K562 (cell line): Measurements from ENCODE around the gene ACSF3. TPM values are rescaled to one million over a fixed set of nuclear protein-coding genes. Genes with fewer than 3 reads are reported as not detected.

ENCODE experiments used
- ATAC-seq: fragments of 200-7000 bp; cut with Tn5 transposase; 3 replicates; pipeline ENCODE4 v1.9.1; 2020; ENCODE audit warnings: moderate library complexity
- BruUV-seq: library from RNA; stranded (reverse); fragments of 400-500 nt; replicated peaks from 2 replicates; lab custom pipeline; 2021; lab: Mats Ljungman, UMichigan
- CTCF ChIA-PET: fragments of 300-600 bp; formaldehyde crosslinking; extraction: SDS; loops from one replicate; lab custom pipeline; 2021; ENCODE audit warnings: low intra/inter-chr PET ratio; lab: Yijun Ruan, JAX
- POLR2A ChIA-PET: fragments of 300-600, 350-650 bp; sonication (Branson Sonifier 250); formaldehyde crosslinking; extraction: SDS; loops from one replicate; lab custom pipeline; 2021; ENCODE audit warnings: antibody characterized with exemption, inconsistent platforms; lab: Yijun Ruan, JAX
- DNase-seq, 4 experiments: peaks; one replicate each; pipeline versions ENCODE4 v3.0.0 to v3.0.0-alpha.2; 2011 to 2018; ENCODE audit warnings: low spot score in 3 of 4, mixed read lengths in 3 of 4; ENCODE audit errors: extremely low read depth in 1 of 4
- FAIRE-seq: peaks from 2 replicates; lab custom pipeline; 2011; peaks lifted over from hg19 to GRCh38; lab: Jason Lieb, UNC
- H2AFZ ChIP-seq: 2 replicates; pipeline ENCODE4 v1.6.0; 2011; ENCODE audit warnings: low read depth, low read length, control low read depth, inconsistent platforms
- H3K27ac ChIP-seq: fragments of 200-600 bp; 3 replicates; pipeline ENCODE4 v1.8.0; 2011; ENCODE audit warnings: low read depth, mild to moderate bottlenecking, control low read depth, inconsistent platforms, low read length, moderate library complexity, mixed read lengths; ENCODE audit errors: extremely low read depth
- H3K27me3 ChIP-seq, 2 experiments: fragments of 300-600 bp in 1 of 2; 2 replicates in 1 of 2; 3 replicates in 1 of 2; pipeline versions ENCODE4 v1.6.0 to v1.8.0; 2011; ENCODE audit warnings: inconsistent platforms in 2 of 2, low read length in 2 of 2, mild to moderate bottlenecking in 1 of 2, mixed read lengths in 1 of 2, moderate library complexity in 1 of 2; ENCODE audit not compliant: control insufficient read depth in 2 of 2, insufficient read depth in 2 of 2
- H3K36me3 ChIP-seq: fragments of 300-600 bp; 3 replicates; pipeline ENCODE4 v1.8.0; 2011; ENCODE audit warnings: mild to moderate bottlenecking, low read length, inconsistent platforms; ENCODE audit not compliant: control insufficient read depth, insufficient read depth
- H3K4me1 ChIP-seq, 2 experiments: fragments of 200-600 bp in 1 of 2; replicated peaks in 1 of 2; 2 replicates in 1 of 2; 3 replicates in 1 of 2; pipeline versions ENCODE4 v1.5.1 to v1.8.0; 2011; ENCODE audit warnings: inconsistent platforms in 2 of 2, low read length in 2 of 2, mild to moderate bottlenecking in 1 of 2, mixed read lengths in 1 of 2, moderate library complexity in 1 of 2; ENCODE audit not compliant: control insufficient read depth in 2 of 2, insufficient read depth in 2 of 2
- H3K4me2 ChIP-seq: 2 replicates; pipeline ENCODE4 v1.6.1; 2011; ENCODE audit warnings: low read length, control low read depth, inconsistent platforms, mixed read lengths; ENCODE audit not compliant: insufficient read depth
- H3K4me3 ChIP-seq: fragments of 200-600 bp; sonication (generic), shearing (Covaris generic); 2 replicates; pipeline ENCODE4 v1.5.1; 2016; ENCODE audit warnings: control low read depth, inconsistent platforms
- H3K79me2 ChIP-seq: fragments of 200-600 bp; 3 replicates; pipeline ENCODE4 v1.8.0; 2011; ENCODE audit warnings: low read length, inconsistent platforms; ENCODE audit not compliant: control insufficient read depth, insufficient read depth
- H3K9ac ChIP-seq, 2 experiments: 2 replicates each; pipeline versions ENCODE4 v1.6.0 to v1.6.1; 2011; ENCODE audit warnings: low read depth in 2 of 2, low read length in 2 of 2, control low read depth in 1 of 2, inconsistent platforms in 1 of 2, mild to moderate bottlenecking in 1 of 2, mixed read lengths in 1 of 2; ENCODE audit not compliant: insufficient read depth in 1 of 2
- H3K9me1 ChIP-seq: one replicate; pipeline ENCODE4 v1.6.0; 2011; ENCODE audit warnings: inconsistent platforms, mild to moderate bottlenecking, low read length, moderate library complexity; ENCODE audit not compliant: control insufficient read depth, insufficient read depth
- H3K9me3 ChIP-seq: replicated peaks from 2 replicates; pipeline ENCODE4 v1.5.1; 2011; ENCODE audit warnings: low read depth, low read length, inconsistent platforms; ENCODE audit not compliant: control insufficient read depth, insufficient read depth
- H4K20me1 ChIP-seq: replicated peaks from 2 replicates; pipeline ENCODE4 v1.6.1; 2011; ENCODE audit warnings: low read length, inconsistent platforms, mixed read lengths; ENCODE audit not compliant: control insufficient read depth, insufficient read depth
- BACH1 ChIP-seq: fragments of 200-800 bp; sonication (Bioruptor generic); IDR thresholded peaks from 2 replicates; pipeline ENCODE4 v1.6.1; 2016; ENCODE audit warnings: missing genetic modification characterization, missing compliant biosample characterization
- CCAR2 ChIP-seq: fragments of 200-400 bp; formaldehyde crosslinking; IDR thresholded peaks from 2 replicates; pipeline ENCODE4 v1.6.1; 2017; ENCODE audit warnings: mild to moderate bottlenecking, low read depth, low read length
- MCM5 ChIP-seq: fragments of 450-650 bp; IDR thresholded peaks from 2 replicates; pipeline ENCODE4 v1.6.1; 2016; ENCODE audit warnings: low read depth
- NR4A1 ChIP-seq, 2 experiments: fragments of 250-450 bp in 1 of 2; fragments of 450-650 bp in 1 of 2; sonication (Bioruptor Pico) in 1 of 2; IDR thresholded peaks; 2 replicates each; pipeline versions ENCODE4 v1.4.0 to v1.6.1; 2016 to 2020; ENCODE audit warnings: mild to moderate bottlenecking in 2 of 2, missing compliant biosample characterization in 1 of 2, missing genetic modification characterization in 1 of 2, moderate library complexity in 1 of 2
- PHF8 ChIP-seq: fragments of 200-600 bp; sonication (generic); IDR thresholded peaks from 2 replicates; pipeline ENCODE4 v1.6.1; 2012; ENCODE audit warnings: mixed run types, mild to moderate bottlenecking, inconsistent platforms, low read length, moderate library complexity, borderline replicate concordance
- RB1 ChIP-seq: fragments of 450-650 bp; IDR thresholded peaks from 2 replicates; pipeline ENCODE4 v1.6.1; 2017; ENCODE audit warnings: low read depth, mild to moderate bottlenecking
- SAFB2 ChIP-seq: fragments of 200-400 bp; formaldehyde crosslinking; IDR thresholded peaks from 2 replicates; pipeline ENCODE4 v1.6.1; 2018; ENCODE audit warnings: borderline replicate concordance, low read length, low read depth, moderate library complexity; ENCODE audit not compliant: severe bottlenecking
- SREBF1 ChIP-seq: fragments of 150-350 bp; IDR thresholded peaks from 2 replicates; pipeline ENCODE4 v1.6.1; 2014; ENCODE audit warnings: antibody characterized with exemption, low read depth, low read length, borderline replicate concordance
- TCFL5 ChIP-seq: fragments of 250-450 bp; sonication (Bioruptor Pico); conservative IDR thresholded peaks from 2 replicates; pipeline ENCODE4 v1.6.1; 2021; ENCODE audit warnings: mild to moderate bottlenecking, moderate library complexity, matching md5 sums
- WGBS: fragments of 100-300 bp; shearing (Covaris generic); methylation state at CpG from one replicate; pipeline ENCODE4 v1.1.6; 2016; ENCODE audit warnings: low coverage, mixed read lengths; ENCODE audit not compliant: insufficient coverage; ENCODE audit errors: missing lambda C conversion rate; 5-methylcytosine and 5-hydroxymethylcytosine counted together
- in situ Hi-C: fragments of 300-500 bp; cut with MboI; formaldehyde crosslinking; loops from 4 replicates; pipeline ENCODE4 v1.15.0; 2018; ENCODE audit warnings: inconsistent platforms, mixed read lengths
- intact Hi-C: fragments of 100-400 bp; cut with micrococcal nuclease; formaldehyde crosslinking; loops from 2 replicates; pipeline ENCODE4 v1.14.2; 2022
- polyA plus RNA-seq, 8 experiments: library from polyadenylated mRNA; depleted of rRNA in 4 of 8; stranded (reverse) in 5 of 8; unstranded in 3 of 8; fragments of >200 nt; fragmentation: Nextera tagmentation in 2 of 8; fragmentation: Illumina TruSeq in 1 of 8; extraction: Ambion mirVana in 2 of 8; extraction: Trizol in 1 of 8; gene quantifications; 2 replicates each; pipeline versions ENCODE4 v1.2.1 to v1.2.3, GENCODE V29; 2011 to 2014; ENCODE audit warnings: inconsistent platforms in 1 of 8, missing spikeins in 1 of 8
- total RNA-seq, 7 experiments: library from RNA; depleted of rRNA in 6 of 7; stranded (reverse); fragments of >200 nt in 6 of 7; fragmentation: Illumina TruSeq in 2 of 7; extraction: Trizol in 2 of 7; gene quantifications; 2 replicates each; pipeline versions ENCODE4 v1.2.1 to v1.2.3, GENCODE V29; 2011 to 2021; ENCODE audit warnings: low replicate concordance in 1 of 7
- TF ChIP-seq, protein P1 (sequence below), 3 experiments: IDR thresholded peaks in 2 of 3; conservative IDR thresholded peaks in 1 of 3; 2 replicates each; pipeline ENCODE4 v1.5.1; 2011 to 2012; ENCODE audit warnings: low read length in 3 of 3, mild to moderate bottlenecking in 3 of 3, control low read depth in 2 of 3, improper control_type of control experiment in 1 of 3, inconsistent platforms in 1 of 3, low read depth in 1 of 3, mixed read lengths in 1 of 3, moderate library complexity in 1 of 3; ENCODE audit not compliant: insufficient read depth in 2 of 3
- TF ChIP-seq, protein P2 (sequence below): fragments of 250-450 bp; sonication (Bioruptor Pico); IDR thresholded peaks from 2 replicates; pipeline ENCODE4 v1.6.1; 2021; ENCODE audit warnings: mild to moderate bottlenecking
- TF ChIP-seq, protein P3 (sequence below): fragments of 450-650 bp; IDR thresholded peaks from one replicate; pipeline ENCODE4 v1.6.1; 2018; ENCODE audit warnings: mild to moderate bottlenecking, moderate library complexity; ENCODE audit not compliant: partially characterized antibody

ACSF3 gene
- total and polyA plus RNA-seq, 9 of the 15 experiments (the other 6 are each of a cell fraction or from before 2014, with no cell fraction given), result 0.77 to 32.8 (median 14.7) TPM

DNA sequence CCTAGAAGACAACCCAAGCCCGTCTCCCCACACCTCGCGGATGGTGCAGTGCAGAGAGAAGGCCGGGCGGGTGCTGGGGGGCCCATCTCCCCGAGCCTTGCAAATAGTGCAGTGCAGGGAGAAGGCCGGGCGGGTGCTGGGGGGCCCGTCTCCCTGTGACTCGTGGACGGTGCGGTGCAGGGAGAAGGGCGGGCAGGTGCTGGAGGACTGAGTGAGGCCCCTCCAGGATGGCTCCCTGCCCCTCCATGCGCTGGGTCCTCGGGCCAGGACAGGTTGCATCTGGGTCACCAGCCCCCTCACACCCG lies 40.0 kb upstream of the ACSF3 start:
- H3K9me1 ChIP-seq, result no peaks in the 10 kb centered on the region
- ChIA-PET CTCF (no interaction called here), POLR2A (interaction anchor here (0.6 kb wide), 1 partner anchor 114 kb away, joined by 3 read pairs; no protein-coding TSS in a partner anchor)
- H3K36me3 ChIP-seq, result no peaks in the 10 kb centered on the region
- TF ChIP-seq NR4A1 (CRISPR knock-in tag; IDR thresholded peaks at IDR 0.05), result no peak
- TF ChIP-seq NR4A1 (tag; IDR thresholded peaks at IDR 0.05), result no peak
- TF ChIP-seq, protein P1, sequence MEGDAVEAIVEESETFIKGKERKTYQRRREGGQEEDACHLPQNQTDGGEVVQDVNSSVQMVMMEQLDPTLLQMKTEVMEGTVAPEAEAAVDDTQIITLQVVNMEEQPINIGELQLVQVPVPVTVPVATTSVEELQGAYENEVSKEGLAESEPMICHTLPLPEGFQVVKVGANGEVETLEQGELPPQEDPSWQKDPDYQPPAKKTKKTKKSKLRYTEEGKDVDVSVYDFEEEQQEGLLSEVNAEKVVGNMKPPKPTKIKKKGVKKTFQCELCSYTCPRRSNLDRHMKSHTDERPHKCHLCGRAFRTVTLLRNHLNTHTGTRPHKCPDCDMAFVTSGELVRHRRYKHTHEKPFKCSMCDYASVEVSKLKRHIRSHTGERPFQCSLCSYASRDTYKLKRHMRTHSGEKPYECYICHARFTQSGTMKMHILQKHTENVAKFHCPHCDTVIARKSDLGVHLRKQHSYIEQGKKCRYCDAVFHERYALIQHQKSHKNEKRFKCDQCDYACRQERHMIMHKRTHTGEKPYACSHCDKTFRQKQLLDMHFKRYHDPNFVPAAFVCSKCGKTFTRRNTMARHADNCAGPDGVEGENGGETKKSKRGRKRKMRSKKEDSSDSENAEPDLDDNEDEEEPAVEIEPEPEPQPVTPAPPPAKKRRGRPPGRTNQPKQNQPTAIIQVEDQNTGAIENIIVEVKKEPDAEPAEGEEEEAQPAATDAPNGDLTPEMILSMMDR (IDR thresholded peaks at IDR 0.05 in 2 of 3, conservative IDR thresholded peaks at IDR 0.05 in 1 of 3; ENCODE audit: insufficient read depth in 2 of 3, low read depth in 1 of 3, low read length in 3 of 3), result 0 out of 6 replicates have a peak, but pooled peaks of 1 of the 3 experiments have one; percentile 5
- H3K9ac ChIP-seq, result 0 out of 4 replicates have a peak overlapping the region, but pooled peaks of 1 of the 2 experiments have one; percentile 40
- FAIRE-seq (no peak), ATAC-seq (no peak), DNase-seq (no peak)
- no peak overlapping the region for H2AFZ ChIP-seq
- in situ Hi-C loops, result no loop called here
- no peak overlapping the region for H3K4me2 ChIP-seq
- peaks cover 10% of the 10 kb centered on the region; the same call in 1 of the 2 replicates for H4K20me1 ChIP-seq
- no peaks in the 10 kb centered on the region for H3K9me3 ChIP-seq
- peaks cover under 1 to 39% of the 10 kb centered on the region in 2 experiments; a peak in 3 of 5 replicates for H3K27me3 ChIP-seq
- 56% methylated on average over 9 of the region's 16 CpGs for WGBS
- H3K79me2 ChIP-seq, result no peaks in the 10 kb centered on the region
- intact Hi-C loops, result no loop called here
- no TSS peak for BruUV-seq
- peaks cover 0 to 88% of the 10 kb centered on the region in 2 experiments; a peak in 3 of 5 replicates for H3K4me1 ChIP-seq
- no peak overlapping the region for H3K4me3 ChIP-seq
- no peak overlapping the region for H3K27ac ChIP-seq

DNA sequence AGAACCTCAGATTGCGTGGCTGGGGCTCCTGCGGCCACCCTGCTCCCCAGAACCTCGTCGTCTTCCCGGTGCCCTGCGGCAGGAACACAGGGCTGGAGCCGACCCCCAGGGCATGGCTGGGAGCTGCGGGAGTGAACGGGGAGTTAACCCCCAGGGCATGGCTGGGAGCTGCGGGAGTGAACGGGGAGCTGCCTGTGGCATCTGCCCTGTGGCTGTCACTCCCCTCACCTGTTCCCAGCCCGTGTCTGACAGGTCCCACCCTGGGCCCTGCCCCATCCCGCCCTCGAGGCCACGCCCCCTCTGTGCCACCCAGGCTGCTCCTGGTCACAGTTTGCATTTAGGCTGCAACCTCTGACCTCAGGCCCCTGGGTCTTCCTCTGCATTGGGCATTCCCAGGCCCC lies 39.4 kb upstream of the ACSF3 start:
- Histone ChIP-seq H3K79me2 (no peaks in the 10 kb centered on the region), H3K4me1 (peaks cover 0 to 83% of the 10 kb centered on the region in 2 experiments; a peak in 3 of 5 replicates), H3K9me1 (no peaks in the 10 kb centered on the region), H3K27me3 (peaks cover 0 to 33% of the 10 kb centered on the region in 2 experiments; a peak in 2 of 5 replicates), H3K36me3 (no peaks in the 10 kb centered on the region), H2AFZ (no peak overlapping the region), H3K4me3 (no peak overlapping the region), H3K9me3 (no peaks in the 10 kb centered on the region), H3K4me2 (no peak overlapping the region), H3K27ac (no peak overlapping the region), H4K20me1 (peaks cover 4% of the 10 kb centered on the region; the same call in 1 of the 2 replicates), H3K9ac (no peak overlapping the region)
- WGBS, result 36% methylated on average over 10 of the region's 15 CpGs
- FAIRE-seq (no peak), ATAC-seq (no peak), DNase-seq (no peak)
- ChIA-PET POLR2A (no interaction called here), CTCF (no interaction called here)
- in situ Hi-C loops, result no loop called here
- intact Hi-C loops, result no loop called here
- no TSS peak for BruUV-seq
- TF ChIP-seq RB1, result no peak
- TF ChIP-seq MCM5, result no peak
- TF ChIP-seq, protein P2, sequence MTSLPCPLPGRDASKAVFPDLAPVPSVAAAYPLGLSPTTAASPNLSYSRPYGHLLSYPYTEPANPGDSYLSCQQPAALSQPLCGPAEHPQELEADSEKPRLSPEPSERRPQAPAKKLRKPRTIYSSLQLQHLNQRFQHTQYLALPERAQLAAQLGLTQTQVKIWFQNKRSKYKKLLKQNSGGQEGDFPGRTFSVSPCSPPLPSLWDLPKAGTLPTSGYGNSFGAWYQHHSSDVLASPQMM (CRISPR knock-in tag), result no peak
- no peak for TF ChIP-seq PHF8
- no peak for TF ChIP-seq SREBF1
- no peak for TF ChIP-seq TCFL5 (CRISPR knock-in tag)
- no peak for TF ChIP-seq BACH1 (tag)
- TF ChIP-seq CCAR2, result no peak
- TF ChIP-seq, protein P3, sequence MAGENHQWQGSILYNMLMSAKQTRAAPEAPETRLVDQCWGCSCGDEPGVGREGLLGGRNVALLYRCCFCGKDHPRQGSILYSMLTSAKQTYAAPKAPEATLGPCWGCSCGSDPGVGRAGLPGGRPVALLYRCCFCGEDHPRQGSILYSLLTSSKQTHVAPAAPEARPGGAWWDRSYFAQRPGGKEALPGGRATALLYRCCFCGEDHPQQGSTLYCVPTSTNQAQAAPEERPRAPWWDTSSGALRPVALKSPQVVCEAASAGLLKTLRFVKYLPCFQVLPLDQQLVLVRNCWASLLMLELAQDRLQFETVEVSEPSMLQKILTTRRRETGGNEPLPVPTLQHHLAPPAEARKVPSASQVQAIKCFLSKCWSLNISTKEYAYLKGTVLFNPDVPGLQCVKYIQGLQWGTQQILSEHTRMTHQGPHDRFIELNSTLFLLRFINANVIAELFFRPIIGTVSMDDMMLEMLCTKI, result no peak
- no peak for TF ChIP-seq SAFB2
